H1 (cell line): ENCODE measurements around the gene SLC26A11. TPM values are rescaled to one million over a fixed set of nuclear protein-coding genes. Genes with fewer than 3 reads are reported as not detected.

ENCODE experiments used
- CTCF ChIA-PET: fragments of 300-600 bp; sonication (Branson Sonifier 250); formaldehyde crosslinking; loops from one replicate; lab custom pipeline; 2021; ENCODE audit not compliant: partially characterized antibody; lab: Charles Lee
- POLR2A ChIA-PET: fragments of 300-600 bp; sonication (Branson Sonifier 250); formaldehyde crosslinking; loops from one replicate; lab custom pipeline; 2021; ENCODE audit warnings: inconsistent platforms; ENCODE audit not compliant: partially characterized antibody; lab: Charles Lee
- DNase-seq, 2 experiments: peaks; one replicate each; pipeline versions ENCODE4 v3.0.0 to v3.0.0-alpha.2; 2010 to 2022; ENCODE audit warnings: low spot score in 2 of 2, low read depth in 1 of 2, mixed read lengths in 1 of 2
- FAIRE-seq: peaks from 2 replicates; lab custom pipeline; 2011; peaks lifted over from hg19 to GRCh38; lab: Jason Lieb, UNC
- H2AFZ ChIP-seq: 2 replicates; pipeline ENCODE4 v1.8.1; 2012; ENCODE audit warnings: low read length, inconsistent platforms
- H2AK5ac ChIP-seq: 2 replicates; pipeline ENCODE4 v1.6.1; 2013; ENCODE audit warnings: low read depth, low read length
- H2BK120ac ChIP-seq: replicated peaks from 2 replicates; pipeline ENCODE3; 2013; ENCODE audit warnings: low read depth, low read length, inconsistent platforms
- H2BK12ac ChIP-seq: 2 replicates; pipeline ENCODE4 v1.6.1; 2013; ENCODE audit warnings: low read depth, low read length
- H2BK15ac ChIP-seq: 2 replicates; pipeline ENCODE4 v1.6.1; 2013; ENCODE audit warnings: low read length
- H2BK20ac ChIP-seq: 2 replicates; pipeline ENCODE4 v1.6.1; 2013; ENCODE audit warnings: low read length
- H2BK5ac ChIP-seq: 2 replicates; pipeline ENCODE4 v1.6.1; 2013; ENCODE audit warnings: low read depth, low read length
- H3K14ac ChIP-seq: 2 replicates; pipeline ENCODE4 v1.6.1; 2013; ENCODE audit warnings: inconsistent platforms; ENCODE audit not compliant: insufficient read length
- H3K18ac ChIP-seq: 2 replicates; pipeline ENCODE4 v1.6.1; 2013; ENCODE audit warnings: low read length; ENCODE audit errors: extremely low read depth
- H3K23ac ChIP-seq: 2 replicates; pipeline ENCODE4 v1.6.1; 2013; ENCODE audit warnings: inconsistent platforms; ENCODE audit not compliant: insufficient read length
- H3K23me2 ChIP-seq: 2 replicates; pipeline ENCODE4 v1.6.1; 2013; ENCODE audit warnings: low read depth, low read length
- H3K27ac ChIP-seq: 2 replicates; pipeline ENCODE4 v1.6.1; 2011; ENCODE audit warnings: low read depth, low read length, inconsistent platforms
- H3K27me3 ChIP-seq, 4 experiments: replicated peaks in 1 of 4; 1 replicate in 1 of 4; 2 replicates in 3 of 4; pipeline versions ENCODE4 v1.6.1 to v1.8.1; 2011 to 2013; ENCODE audit warnings: low read length in 3 of 4, mild to moderate bottlenecking in 3 of 4, inconsistent platforms in 2 of 4, mixed read lengths in 2 of 4, moderate library complexity in 1 of 4; ENCODE audit not compliant: control insufficient read depth in 3 of 4, insufficient read depth in 3 of 4; ENCODE audit errors: extremely low read depth in 1 of 4
- H3K36me3 ChIP-seq, 4 experiments: 2 replicates each; pipeline versions ENCODE4 v1.6.1 to v1.8.1; 2011 to 2013; ENCODE audit warnings: mild to moderate bottlenecking in 4 of 4, low read length in 3 of 4, moderate library complexity in 2 of 4, control low read depth in 1 of 4, inconsistent platforms in 1 of 4; ENCODE audit not compliant: insufficient read depth in 4 of 4, control insufficient read depth in 2 of 4
- H3K4ac ChIP-seq: replicated peaks from 2 replicates; pipeline ENCODE3; 2013; ENCODE audit warnings: low read length, low read depth, mixed read lengths, inconsistent platforms; ENCODE audit not compliant: insufficient read length
- H3K4me1 ChIP-seq, 4 experiments: replicated peaks in 1 of 4; 1 replicate in 1 of 4; 2 replicates in 3 of 4; pipeline versions ENCODE4 v1.6.1 to v1.8.1; 2011 to 2013; ENCODE audit warnings: low read length in 3 of 4, inconsistent platforms in 2 of 4, mixed read lengths in 1 of 4; ENCODE audit not compliant: insufficient read depth in 4 of 4, control insufficient read depth in 3 of 4
- H3K4me2 ChIP-seq, 2 experiments: 2 replicates each; pipeline versions ENCODE4 v1.6.1 to v1.8.1; 2011 to 2013; ENCODE audit warnings: low read depth in 2 of 2, low read length in 2 of 2, control low read depth in 1 of 2, inconsistent platforms in 1 of 2, mild to moderate bottlenecking in 1 of 2; ENCODE audit not compliant: insufficient read depth in 1 of 2
- H3K4me3 ChIP-seq, 4 experiments: fragments of 200-600, 300-600 bp in 1 of 4; sonication (generic), shearing (Covaris generic), sonication (Bioruptor Twin) in 1 of 4; 2 replicates each; pipeline versions ENCODE4 v1.5.1 to v1.8.1; 2011 to 2016; ENCODE audit warnings: low read length in 4 of 4, low read depth in 3 of 4, control low read depth in 2 of 4, inconsistent platforms in 2 of 4, mild to moderate bottlenecking in 2 of 4, mixed read lengths in 1 of 4, moderate library complexity in 1 of 4; ENCODE audit not compliant: insufficient read depth in 2 of 4; ENCODE audit errors: extremely low read depth in 1 of 4
- H3K56ac ChIP-seq: replicated peaks from 2 replicates; pipeline ENCODE3; 2013; ENCODE audit warnings: low read depth, mild to moderate bottlenecking, mixed read lengths, low read length, inconsistent platforms; ENCODE audit not compliant: insufficient read length
- H3K79me1 ChIP-seq: 2 replicates; pipeline ENCODE4 v1.6.1; 2013; ENCODE audit warnings: low read depth, low read length, control low read depth
- H3K79me2 ChIP-seq, 2 experiments: 2 replicates each; pipeline versions ENCODE4 v1.6.1 to v1.8.1; 2012 to 2013; ENCODE audit warnings: low read length in 2 of 2, mild to moderate bottlenecking in 2 of 2, inconsistent platforms in 1 of 2; ENCODE audit not compliant: insufficient read depth in 2 of 2, control insufficient read depth in 1 of 2
- H3K9ac ChIP-seq, 4 experiments: replicated peaks in 1 of 4; 1 replicate in 1 of 4; 2 replicates in 3 of 4; pipeline versions ENCODE4 v1.6.1 to v1.8.1; 2011 to 2013; ENCODE audit warnings: low read depth in 3 of 4, low read length in 3 of 4, control low read depth in 2 of 4, mild to moderate bottlenecking in 2 of 4, moderate library complexity in 2 of 4, inconsistent platforms in 1 of 4; ENCODE audit errors: extremely low read depth in 1 of 4
- H3K9me3 ChIP-seq, 2 experiments: 2 replicates each; pipeline versions ENCODE4 v1.6.1 to v1.8.1; 2012 to 2013; ENCODE audit warnings: mild to moderate bottlenecking in 2 of 2, moderate library complexity in 2 of 2, control low read depth in 1 of 2, inconsistent platforms in 1 of 2, low read depth in 1 of 2, low read length in 1 of 2, mixed read lengths in 1 of 2; ENCODE audit not compliant: insufficient read depth in 2 of 2
- H4K20me1 ChIP-seq, 2 experiments: replicated peaks in 1 of 2; 2 replicates each; pipeline versions ENCODE3 to v1.8.1; 2011 to 2013; ENCODE audit warnings: inconsistent platforms in 2 of 2, low read length in 2 of 2, mild to moderate bottlenecking in 1 of 2; ENCODE audit not compliant: insufficient read depth in 2 of 2, control insufficient read depth in 1 of 2
- H4K5ac ChIP-seq: 2 replicates; pipeline ENCODE4 v1.6.1; 2013; ENCODE audit warnings: low read length, low read depth, mixed read lengths, inconsistent platforms; ENCODE audit not compliant: insufficient read length
- H4K8ac ChIP-seq: 2 replicates; pipeline ENCODE4 v1.8.0; 2013; ENCODE audit warnings: mild to moderate bottlenecking, moderate library complexity, low read length, inconsistent platforms; ENCODE audit not compliant: insufficient read depth; ENCODE audit errors: extremely low read depth
- H4K91ac ChIP-seq: replicated peaks from 2 replicates; pipeline ENCODE3; 2013; ENCODE audit warnings: low read length, mixed read lengths, inconsistent platforms; ENCODE audit not compliant: insufficient read length
- GABPA ChIP-seq: IDR thresholded peaks from 2 replicates; pipeline ENCODE4 v1.6.1; 2011; ENCODE audit warnings: mild to moderate bottlenecking, low read length, moderate library complexity, borderline replicate concordance; ENCODE audit not compliant: insufficient read depth
- WGBS, 2 experiments: shearing (Covaris generic) in 1 of 2; methylation state at CpG; one replicate each; pipeline versions ENCODE4 v1.1.6 to v1.1.7; 2013 to 2015; ENCODE audit warnings: low lambda C conversion rate in 2 of 2, mixed read lengths in 2 of 2, inconsistent platforms in 1 of 2, low coverage in 1 of 2, missing lambda C conversion rate in 1 of 2; ENCODE audit not compliant: insufficient replicate concordance in 2 of 2, insufficient coverage in 1 of 2, insufficient read length in 1 of 2; ENCODE audit errors: extremely low coverage in 1 of 2, missing lambda C conversion rate in 1 of 2; 5-methylcytosine and 5-hydroxymethylcytosine counted together
- polyA plus RNA-seq, 7 experiments: library from polyadenylated mRNA; depleted of rRNA in 3 of 7; stranded (reverse) in 5 of 7; unstranded in 2 of 7; fragments of >200 nt in 5 of 7; fragments of 200-250 nt in 2 of 7; gene quantifications; 1 replicate in 5 of 7; 2 replicates in 1 of 7; 4 replicates in 1 of 7; pipeline versions ENCODE4 v1.2.1 to v1.2.3, GENCODE V29; 2011 to 2013; ENCODE audit warnings: missing spikeins in 2 of 7, mixed read lengths in 2 of 7
- total RNA-seq: library from RNA; stranded (reverse); fragmentation: NEBNext Ultra II Directional; extraction: Animal tissue kit (Norgen Biotek cat#: 25700); gene quantifications from 2 replicates; pipeline ENCODE4 v1.2.1, GENCODE V29; 2021

Gene SLC26A11
- total and polyA plus RNA-seq, 2 of the 8 experiments (the other 6 are each of a cell fraction or from before 2014, with no cell fraction given): 15.5 to 25.9 TPM

GRCh38 chr17:80219763-80220053 is 519 bp upstream of the SLC26A11 start:
- Histone ChIP-seq H4K20me1 (peaks cover 2 to 13% of the 10 kb centered on the region in 2 experiments), H3K56ac (peak overlapping the region; percentile 10), H3K36me3 (peaks cover 0 to 4% (median 0%) of the 10 kb centered on the region in 4 experiments; a peak in 2 of 8 replicates), H3K27ac (no peak overlapping the region), H3K79me1 (peaks cover 8% of the 10 kb centered on the region), H3K4me2 (peak overlapping the region; percentile 70 to 100), H3K27me3 (no peaks in the 10 kb centered on the region; a peak in 1 of 7 replicates), H2BK20ac (no peak overlapping the region), H3K9ac (peak overlapping the region in 3 of 4 experiments; percentile 48 to 68 (median 62); a peak in 5 of 7 replicates), H3K9me3 (no peaks in the 10 kb centered on the region), H2AK5ac (no peak overlapping the region), H4K8ac (no peak overlapping the region; the same call in 1 of the 2 replicates), H3K14ac (no peak overlapping the region), H3K23ac (no peak overlapping the region), H3K79me2 (no peaks in the 10 kb centered on the region), H4K5ac (no peak overlapping the region), H2AFZ (peak overlapping the region; percentile 77; the same call in 1 of the 2 replicates), H2BK12ac (no peak overlapping the region), H4K91ac (peak overlapping the region; percentile 88), H2BK5ac (no peak overlapping the region), H3K4me1 (peaks cover 0 to 11% (median 7%) of the 10 kb centered on the region in 4 experiments; a peak in 6 of 7 replicates), H2BK120ac (no peak overlapping the region), H3K4me3 (peak overlapping the region; percentile 64 to 97 (median 76)), H3K4ac (peak overlapping the region; percentile 82), H3K18ac (peak overlapping the region; percentile 10), H2BK15ac (no peak overlapping the region), H3K23me2 (peaks cover 10% of the 10 kb centered on the region; the same call in 1 of the 2 replicates)
- TF ChIP-seq GABPA: no peak
- POLR2A ChIA-PET: interaction anchor here (1.4 kb wide), 1 partner anchor 9 kb away, joined by 3 read pairs; no protein-coding TSS in a partner anchor
- 11% methylated on average over 4 of the region's 5 CpGs; no CpG with 5 or more reads in 1 of the 2 experiments for WGBS, 2 experiments
- FAIRE-seq (no peak), DNase-seq (no peak)
- CTCF ChIA-PET: interaction anchor here (0.7 to 2.5 kb wide), 4 partner anchors 10 to 142 kb away, joined by 3 to 7 read pairs (median 5); no protein-coding TSS in a partner anchor
